DMS153 treated with DMSO at 0.1 percent for 48 hours (cell line): ENCODE measurements around the gene PDCD11.
"Not testable (repeated sequence)": the region's sequence is repeated elsewhere in the genome, so short reads cannot be mapped to it uniquely, and the experiment has no call there.

Experiments
- DNase-seq: peaks from one replicate; lab custom pipeline; 2025; ENCODE audit not compliant: unreplicated experiment; lab: John Stamatoyannopoulos, UW

Gene PDCD11

DNA sequence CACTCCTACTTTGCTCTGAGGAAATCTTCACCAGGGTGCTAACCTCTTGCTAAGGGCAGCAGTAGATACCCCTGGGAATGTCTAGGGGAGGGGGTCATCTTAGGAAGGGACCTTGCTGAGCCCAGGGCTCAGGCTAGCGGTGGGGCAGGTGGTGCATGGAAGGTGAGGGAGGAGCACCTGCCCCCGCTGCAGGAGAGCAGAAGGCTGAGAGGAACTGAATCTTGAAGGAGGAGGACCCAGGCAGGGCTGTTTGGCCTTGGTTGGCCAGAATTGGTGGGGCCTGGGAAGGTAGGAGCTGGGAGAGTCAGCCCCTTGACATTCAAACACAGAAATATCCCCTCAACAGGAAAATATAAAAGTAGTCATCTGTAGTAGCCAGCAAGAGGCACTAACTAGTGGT lies 75.6 kb downstream of the PDCD11 start:
- DNase-seq = no peak

DNA sequence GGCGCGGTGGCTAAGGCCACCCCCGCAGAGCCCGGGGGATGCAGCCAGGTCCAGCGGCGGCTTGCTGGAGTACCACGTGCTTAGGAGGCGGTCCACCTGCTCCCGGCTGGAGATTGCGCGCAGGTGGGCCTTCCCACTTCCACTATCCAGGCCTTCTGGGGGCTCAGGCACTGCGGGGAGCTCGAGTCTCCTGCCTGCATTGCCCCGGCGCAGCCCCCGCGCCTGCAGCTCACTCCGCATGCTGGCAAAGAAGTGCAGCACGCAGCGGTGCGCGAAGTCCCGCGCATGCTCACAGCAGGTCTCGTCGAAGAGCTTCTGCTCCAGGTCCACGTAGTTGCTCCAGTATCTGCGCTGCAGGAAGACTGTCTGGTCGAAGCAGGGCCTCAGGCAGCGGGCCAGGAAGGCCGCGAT lies 76.8 kb downstream of the PDCD11 start:
- no peak for DNase-seq

DNA sequence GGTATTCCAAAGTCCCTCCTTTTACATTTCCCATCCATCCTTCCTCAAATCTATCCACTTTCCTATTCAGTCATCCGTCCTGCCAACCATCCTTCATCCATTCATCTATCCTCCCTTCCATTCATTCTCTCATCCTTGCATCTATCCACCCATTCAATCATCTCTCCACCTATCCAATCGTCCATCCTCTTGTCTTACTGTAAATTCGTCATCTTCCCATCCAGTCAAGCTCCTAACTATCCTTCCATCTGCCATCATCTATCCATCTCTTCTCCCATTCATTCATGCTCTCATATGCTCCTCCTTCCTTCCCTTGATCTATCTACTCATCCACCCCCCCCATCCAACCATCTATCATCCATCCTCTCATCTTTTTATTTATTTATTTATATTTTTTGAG lies 77.7 kb downstream of the PDCD11 start:
- DNase-seq = no peak

DNA sequence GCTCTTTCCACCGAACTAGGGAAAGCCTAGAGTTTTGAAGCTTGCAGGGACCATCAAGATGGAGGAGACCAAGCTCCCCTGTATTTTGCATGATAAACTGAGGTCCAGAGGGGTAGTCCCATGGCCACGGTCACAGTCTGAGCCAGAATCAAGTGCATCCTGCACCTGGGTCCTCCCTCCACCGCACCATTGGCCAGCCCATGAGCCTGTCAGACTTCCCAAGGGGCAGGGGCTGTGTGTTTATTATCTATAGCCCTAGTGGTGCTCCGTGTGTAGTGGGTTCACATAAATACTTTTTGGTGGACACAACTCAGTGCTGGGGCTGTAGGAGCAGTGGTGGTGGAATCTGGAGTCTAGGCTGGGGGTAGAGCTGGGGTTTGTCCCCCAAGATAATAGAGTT lies 79.0 kb downstream of the PDCD11 start:
- DNase-seq = no peak

DNA sequence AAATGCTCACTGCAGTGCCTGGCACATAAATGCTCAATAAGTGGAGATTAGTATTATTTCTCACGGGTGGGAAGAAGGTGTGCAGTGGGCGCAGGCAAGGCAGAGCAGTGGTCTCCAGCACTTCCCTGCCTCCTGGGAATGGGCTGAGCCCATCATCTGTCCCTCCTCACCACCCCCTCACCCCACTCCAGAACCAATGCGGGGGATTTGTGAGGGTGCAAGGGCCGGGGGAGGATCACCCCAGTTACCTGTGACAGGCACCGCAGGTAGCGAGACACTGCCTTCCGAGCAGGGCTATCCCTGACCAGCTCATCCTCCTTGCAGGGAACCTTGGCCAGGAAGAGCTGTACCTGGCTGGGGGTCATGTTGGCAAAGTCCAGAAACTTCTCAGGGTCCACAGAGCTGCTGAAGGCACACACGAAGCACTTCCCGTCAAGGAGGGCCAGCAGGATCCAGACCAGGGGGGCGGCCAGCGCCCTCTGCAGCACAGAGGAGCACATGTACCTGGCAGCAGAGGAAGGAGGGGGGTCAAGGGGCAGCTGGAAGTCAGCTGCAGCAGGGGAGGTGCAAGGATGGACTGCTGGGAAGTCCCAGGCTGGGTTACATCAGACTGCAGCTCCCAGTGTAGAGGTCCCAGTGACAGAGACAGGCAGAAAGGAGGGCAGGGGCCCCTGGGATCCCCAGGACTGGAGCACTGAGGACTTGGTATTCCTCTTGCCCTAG lies 79.8 kb downstream of the PDCD11 start:
- DNase-seq = no peak

DNA sequence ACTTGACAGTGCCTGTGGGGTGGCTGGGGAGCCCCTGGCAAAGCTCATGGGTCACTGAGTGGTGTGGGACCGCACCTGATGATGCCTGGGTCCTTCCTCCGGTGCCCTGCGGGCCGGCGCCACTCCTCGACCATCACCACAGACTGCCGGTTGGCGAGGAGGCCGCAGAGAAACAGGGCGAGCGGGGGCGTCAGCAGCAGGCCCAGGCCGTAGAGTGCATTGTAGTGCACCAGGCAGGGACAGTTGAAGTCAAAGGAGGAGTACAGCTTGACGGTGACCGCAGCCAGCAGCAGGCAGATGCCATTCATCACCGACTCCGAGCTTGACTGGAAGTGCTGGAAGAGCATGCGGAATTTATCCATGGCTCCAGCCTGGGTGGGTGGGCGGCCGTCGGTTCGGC lies 82.2 kb downstream of the PDCD11 start:
- no peak for DNase-seq

DNA sequence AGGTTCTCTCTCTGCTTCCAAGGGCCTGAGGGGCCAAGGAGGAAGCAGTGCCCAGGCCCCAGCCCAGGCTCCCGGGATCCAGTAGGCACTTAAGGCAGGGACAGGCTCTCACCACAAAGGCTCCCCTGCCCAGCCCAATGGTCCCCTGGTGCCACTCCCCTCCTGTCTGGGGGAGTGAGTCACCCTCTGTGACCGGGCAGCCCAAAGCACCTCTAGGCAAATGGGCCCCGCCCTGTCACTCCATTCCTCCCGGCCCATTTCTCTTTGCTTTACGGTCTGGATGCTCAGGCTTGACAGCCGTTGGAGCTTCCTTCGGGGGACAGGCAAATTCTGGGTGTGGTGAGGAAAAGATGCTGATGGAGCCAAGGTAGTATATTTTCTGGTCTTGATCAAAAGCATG lies 82.7 kb downstream of the PDCD11 start, which contains the start of gene CALHM3:
Gene CALHM3, minus strand, starts transcription at position 106 of the 400 bp plus-strand sequence. CDS start 208 bp downstream, outside the sequence.
- DNase-seq = no peak

DNA sequence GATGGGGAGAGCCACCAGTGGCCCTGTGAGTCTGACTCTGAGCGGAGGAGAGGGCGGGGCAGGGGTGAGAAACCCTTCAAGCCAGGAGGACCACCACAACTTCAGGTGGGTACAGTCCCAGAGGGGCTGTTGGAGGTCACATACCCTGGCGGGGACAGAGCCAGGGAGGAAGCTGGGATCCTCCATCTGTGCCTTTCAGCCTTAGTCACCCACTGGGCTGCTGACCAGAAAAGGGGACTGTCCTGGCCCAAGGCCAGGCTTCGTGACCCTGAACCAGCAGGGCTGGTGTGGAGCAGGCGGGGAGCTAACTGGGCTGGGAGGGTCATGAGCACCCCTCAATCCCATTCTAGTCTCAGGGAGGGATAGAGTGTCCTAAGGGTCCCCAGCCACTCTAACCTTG lies 84.1 kb downstream of the PDCD11 start:
- DNase-seq = no peak

DNA sequence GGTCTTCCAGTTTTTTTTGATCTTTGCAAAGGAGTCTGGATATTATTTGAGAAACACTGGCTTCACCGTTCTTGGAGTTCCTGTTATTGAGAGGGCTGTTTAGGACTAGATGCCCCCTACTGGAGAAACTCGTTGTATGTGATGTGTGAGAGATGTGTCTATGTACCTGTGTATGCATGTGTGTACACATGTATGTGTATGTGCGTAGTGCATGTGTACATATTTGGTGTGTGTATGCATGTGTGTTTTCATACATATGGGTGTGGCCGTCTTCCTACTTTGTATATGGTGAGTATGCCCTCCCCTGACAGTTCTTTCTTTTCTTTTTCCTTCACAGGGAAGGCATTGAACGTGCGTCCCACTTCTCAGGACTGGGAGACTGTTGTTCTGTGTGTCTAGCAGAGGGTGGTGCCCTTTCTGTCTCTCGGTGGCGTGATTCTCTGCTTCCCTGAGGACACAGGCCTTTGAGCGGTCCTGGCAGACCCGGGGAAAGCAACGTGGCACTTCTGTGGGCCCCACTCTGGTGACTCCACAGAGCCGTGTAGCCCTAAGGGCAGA lies 85.6 kb downstream of the PDCD11 start:
- peak; percentile 46 for DNase-seq

DNA sequence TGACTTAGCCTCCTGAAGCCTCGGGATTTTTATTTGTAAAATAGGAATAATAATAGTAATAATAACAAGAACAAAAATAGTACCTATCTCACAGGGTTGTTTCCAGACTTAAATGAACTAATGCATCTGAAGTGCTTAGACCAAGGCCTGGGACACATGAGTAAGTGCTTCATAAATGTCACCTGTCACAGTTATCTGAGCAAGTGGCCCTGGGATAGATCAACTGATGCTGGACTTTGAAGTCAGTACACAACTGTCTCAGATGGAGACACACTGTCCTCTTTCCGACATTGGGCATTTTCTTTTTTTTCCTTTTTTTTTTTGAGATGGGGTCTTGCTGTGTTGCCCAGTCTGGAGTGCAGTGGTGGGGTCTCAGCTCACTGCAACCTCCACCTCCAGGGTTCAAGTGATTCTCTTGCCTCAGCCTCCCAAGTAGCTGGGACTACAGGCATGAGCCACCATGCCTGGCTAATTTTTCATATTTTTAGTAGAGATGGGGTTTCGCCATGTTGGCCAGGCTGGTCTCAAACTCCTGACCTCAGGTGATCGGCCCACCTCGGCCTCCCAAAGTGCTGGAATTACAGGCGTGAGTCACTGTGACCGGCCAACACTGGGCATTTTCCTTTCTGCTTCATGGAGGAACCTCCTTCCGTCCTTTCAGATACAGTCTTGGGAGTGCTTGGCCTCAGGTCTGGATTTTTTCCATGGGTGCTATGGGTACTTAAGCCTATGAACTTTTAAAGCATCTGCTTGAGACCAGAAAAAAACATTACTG lies 90.4 kb downstream of the PDCD11 start:
- DNase-seq = not testable (repeated sequence)

DNA sequence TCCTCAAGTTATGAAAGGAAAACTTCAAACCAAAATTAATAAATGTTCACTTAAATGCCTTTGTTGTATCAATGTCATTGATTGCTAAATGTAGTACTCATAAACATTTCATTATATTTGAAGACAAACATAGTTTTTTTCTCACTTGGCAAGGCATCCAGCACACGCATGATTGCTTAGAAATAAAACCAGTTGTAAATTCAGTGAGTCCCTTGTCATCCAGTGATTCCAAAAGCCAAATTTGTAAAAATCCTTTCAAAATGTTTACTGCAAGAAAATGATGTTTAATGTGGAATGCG lies 90.9 kb downstream of the PDCD11 start:
- no peak for DNase-seq

DNA sequence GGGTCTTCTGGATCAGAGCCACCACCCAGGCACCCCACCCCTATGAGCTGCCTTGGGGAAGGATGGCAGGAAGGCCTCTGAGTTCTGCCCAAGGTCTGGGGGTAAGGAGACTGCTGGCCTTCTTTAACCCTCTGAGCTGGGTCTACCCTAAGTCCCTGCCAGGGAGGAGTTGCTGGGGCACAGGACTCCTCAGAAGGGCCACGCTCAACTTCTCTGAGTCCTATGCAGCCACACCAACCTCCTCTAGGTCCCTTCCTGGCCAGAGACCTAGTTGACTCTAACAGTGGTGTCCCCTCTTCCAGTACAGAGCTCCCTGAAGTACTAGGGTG lies 94.5 kb downstream of the PDCD11 start:
- no peak for DNase-seq

DNA sequence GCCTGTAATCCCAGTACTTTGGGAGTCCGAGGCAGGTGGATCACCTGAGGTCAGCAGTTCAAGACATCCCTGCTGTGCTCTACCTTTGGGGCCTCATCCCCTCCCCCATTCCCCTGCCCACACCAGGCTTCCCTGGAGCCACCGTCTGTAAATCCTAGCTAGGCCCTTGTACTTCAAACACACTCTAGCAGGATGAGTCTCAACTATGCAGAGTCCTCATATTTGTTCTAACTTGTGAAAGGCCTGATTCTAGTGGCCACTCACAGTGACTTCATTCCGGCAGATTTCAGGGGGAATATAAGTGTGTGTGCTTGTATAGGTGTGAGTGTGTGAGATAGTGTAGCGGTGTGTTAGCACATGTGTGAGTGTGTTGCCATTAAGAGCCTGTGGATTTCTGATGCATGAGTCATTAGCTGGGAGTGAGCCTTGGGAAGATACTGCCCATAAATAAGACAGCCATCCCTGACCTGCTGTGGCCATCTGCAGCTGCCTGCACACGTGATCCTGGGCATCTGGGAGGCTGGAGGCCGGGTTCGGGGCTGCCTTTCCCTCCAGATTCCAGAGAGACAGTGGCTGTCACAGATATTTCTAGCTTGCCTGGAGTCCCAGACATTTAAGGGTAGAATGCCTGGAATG lies 95.4 kb downstream of the PDCD11 start:
- DNase-seq = no peak

DNA sequence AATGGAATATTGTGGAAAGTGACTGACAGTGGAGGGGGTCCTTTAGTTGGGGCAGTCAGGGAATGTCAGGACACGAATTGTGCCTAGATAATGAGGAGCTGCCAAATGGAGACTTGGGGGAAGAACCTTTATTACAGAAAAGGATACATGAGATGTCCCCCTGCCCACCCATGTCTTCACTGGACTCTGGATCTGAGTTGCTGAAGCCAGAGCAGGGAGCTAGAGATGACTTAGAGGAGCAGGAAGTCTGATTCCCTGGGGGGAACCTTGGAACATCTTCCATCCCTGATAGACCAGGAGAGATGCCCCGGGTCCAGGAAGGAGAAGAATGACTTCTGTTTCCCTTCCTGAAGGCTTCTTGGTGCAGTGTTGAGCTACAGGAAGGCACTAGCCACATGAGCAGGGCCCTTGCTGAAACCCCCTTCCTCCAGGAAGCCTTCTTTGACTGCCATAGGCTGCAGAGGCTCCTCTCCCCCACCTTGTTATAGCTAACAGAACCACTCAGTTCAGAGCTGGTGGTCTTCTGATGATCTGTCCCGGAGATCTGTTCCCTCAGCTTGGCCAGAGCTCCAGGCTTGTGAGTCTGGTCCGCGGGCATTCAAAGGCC lies 96.3 kb downstream of the PDCD11 start:
- DNase-seq = no peak

DNA sequence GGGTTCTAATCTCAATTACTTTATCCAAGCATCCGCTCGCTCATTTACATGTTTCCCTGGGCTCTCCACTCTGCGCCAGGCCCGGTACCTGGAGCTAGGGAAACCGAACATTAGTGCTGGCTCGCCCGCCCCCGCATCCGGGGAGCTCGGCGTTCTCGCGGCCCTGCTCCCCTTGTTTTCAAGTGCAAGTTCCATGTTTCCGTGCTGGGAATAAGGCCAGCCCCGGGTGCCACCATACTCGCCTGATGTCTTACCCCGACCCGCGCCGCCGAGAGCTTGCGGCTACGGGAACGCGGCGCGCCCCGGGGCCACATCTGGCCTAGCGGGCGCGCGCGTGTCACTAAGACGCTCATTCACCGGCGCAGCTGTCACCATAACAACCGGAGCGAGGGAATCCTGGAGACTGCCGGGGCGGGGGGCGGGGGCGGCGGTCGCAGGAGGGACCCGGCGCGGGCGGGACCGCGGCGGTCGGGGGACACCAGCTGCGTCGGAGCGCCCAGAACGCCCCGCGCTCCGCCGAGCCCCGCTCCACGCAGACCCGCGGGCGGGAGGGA lies 97.0 kb downstream of the PDCD11 start, which contains the start of gene NEURL1:
Gene NEURL1, plus strand, starts transcription at position 344 of the 554 bp plus-strand sequence. CDS start 683 bp downstream, outside the sequence.
- DNase-seq = no peak

DNA sequence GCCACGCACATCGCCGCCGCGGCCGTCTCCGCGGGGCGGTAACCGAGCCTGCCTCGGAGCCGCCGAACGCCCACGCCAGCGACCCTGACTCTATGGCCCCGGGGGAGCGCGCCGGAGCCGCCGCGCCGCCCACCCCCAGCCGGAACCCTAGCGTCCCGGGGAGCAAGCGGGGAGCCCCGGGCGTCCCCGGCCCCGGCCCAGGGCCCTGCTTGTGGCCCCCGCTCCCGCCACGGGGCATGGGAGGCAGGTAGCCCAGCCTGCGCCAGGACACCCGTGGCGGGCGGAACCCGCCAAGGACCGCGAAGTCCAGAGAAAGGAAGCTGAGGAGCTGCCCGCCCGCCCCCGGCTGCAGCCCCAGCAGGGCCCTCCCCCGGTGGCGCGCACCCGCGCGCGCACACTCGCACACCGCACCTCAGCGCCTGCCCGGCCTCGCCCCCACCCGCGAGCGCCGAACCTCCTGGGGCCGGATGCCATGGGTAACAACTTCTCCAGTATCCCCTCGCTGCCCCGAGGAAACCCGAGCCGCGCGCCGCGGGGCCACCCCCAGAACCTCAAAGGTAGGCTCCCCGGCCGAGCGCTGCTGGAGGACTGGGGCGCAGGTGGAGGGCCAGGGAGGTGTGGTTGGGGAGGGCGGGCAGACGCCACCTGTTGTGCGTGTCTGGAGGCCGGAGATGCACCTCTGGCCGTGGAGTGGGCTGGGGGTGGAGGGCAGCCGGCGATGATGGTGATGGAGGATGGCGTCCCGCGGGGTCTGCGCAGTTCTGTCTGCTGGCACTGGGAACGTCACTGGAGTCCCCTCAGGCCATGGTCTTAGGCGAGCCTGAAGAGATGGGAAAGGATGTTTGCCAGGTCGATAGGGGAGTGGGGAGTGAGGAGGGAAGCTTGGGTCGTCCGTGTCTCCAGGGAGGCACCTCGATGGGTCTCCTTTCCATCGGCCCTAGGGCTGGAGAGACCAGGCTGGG lies 97.8 kb downstream of the PDCD11 start:
- no peak for DNase-seq

DNA sequence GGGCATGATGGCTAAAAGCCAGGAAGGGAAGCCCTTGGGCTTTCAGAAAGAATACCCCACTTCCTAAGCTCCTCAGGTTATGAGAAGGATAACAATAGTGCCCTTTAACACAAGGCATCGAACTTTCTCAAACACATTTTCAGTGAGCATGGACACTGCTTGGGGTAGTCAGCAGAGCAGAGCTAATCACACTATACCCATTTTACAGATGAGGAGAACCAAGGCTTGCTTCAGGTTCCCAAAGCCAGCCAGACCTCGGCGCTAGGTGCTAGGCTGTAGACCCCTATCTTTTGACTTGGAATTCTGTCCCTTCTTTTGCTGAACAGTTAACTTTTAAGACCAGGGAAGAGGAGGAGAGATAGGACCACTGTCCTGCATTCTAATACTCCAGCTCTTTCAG lies 98.9 kb downstream of the PDCD11 start:
- no peak for DNase-seq
